Panc1 (cell line): Measurements from ENCODE around the gene VASP. TPM values are rescaled to one million over a fixed set of nuclear protein-coding genes. Genes with fewer than 3 reads are reported as not detected.

Source experiments
- ATAC-seq: fragments of 200-7000 bp; cut with Tn5 transposase; 2 replicates; pipeline ENCODE4 v1.9.1; 2020; ENCODE audit warnings: mild to moderate bottlenecking, moderate library complexity
- BruUV-seq: library from RNA; stranded (reverse); fragments of 400-500 nt; replicated peaks from 2 replicates; lab custom pipeline; 2021; lab: Mats Ljungman, UMichigan
- CTCF ChIA-PET: fragments of 300-600 bp; sonication (Branson Sonifier 250); formaldehyde crosslinking; loops from one replicate; lab custom pipeline; 2022; ENCODE audit warnings: antibody characterized with exemption; lab: Charles Lee
- POLR2A ChIA-PET: fragments of 300-600 bp; sonication (Branson Sonifier 250); formaldehyde crosslinking; loops from one replicate; lab custom pipeline; 2022; ENCODE audit warnings: antibody characterized with exemption; lab: Charles Lee
- DNase-seq: peaks from one replicate; pipeline ENCODE4 v3.0.0-alpha.2; 2010; ENCODE audit warnings: low read depth, low spot score
- H3K27ac ChIP-seq: 2 replicates; pipeline ENCODE4 v1.5.1; 2011; ENCODE audit warnings: mild to moderate bottlenecking, low read length, inconsistent platforms
- H3K27me3 ChIP-seq: fragments of 200-500 bp; sonication (Bioruptor generic); 2 replicates; pipeline ENCODE4 v1.6.0; 2014; ENCODE audit warnings: low read length, inconsistent platforms; ENCODE audit not compliant: control insufficient read depth, insufficient read depth
- H3K36me3 ChIP-seq: fragments of 200-500 bp; sonication (Bioruptor generic); 2 replicates; pipeline ENCODE4 v1.5.1; 2014; ENCODE audit warnings: inconsistent platforms, mild to moderate bottlenecking, low read length, moderate library complexity; ENCODE audit not compliant: control insufficient read depth, insufficient read depth
- H3K4me1 ChIP-seq: 2 replicates; pipeline ENCODE4 v1.5.1; 2011; ENCODE audit warnings: inconsistent platforms, mild to moderate bottlenecking, low read length, moderate library complexity; ENCODE audit not compliant: control insufficient read depth, insufficient read depth
- H3K4me3 ChIP-seq, 2 experiments: 2 replicates each; pipeline ENCODE4 v1.5.1; 2011 to 2012; ENCODE audit warnings: low read depth in 2 of 2, low read length in 2 of 2, mild to moderate bottlenecking in 2 of 2, inconsistent platforms in 1 of 2, moderate library complexity in 1 of 2
- H3K9me3 ChIP-seq: fragments of 200-500 bp; sonication (Bioruptor generic); 2 replicates; pipeline ENCODE4 v1.5.1; 2014; ENCODE audit warnings: low read depth, mild to moderate bottlenecking, inconsistent platforms, low read length, moderate library complexity; ENCODE audit not compliant: control insufficient read depth, insufficient read depth
- CTCF ChIP-seq: fragments of 450-650 bp; IDR thresholded peaks from 2 replicates; pipeline ENCODE4 v1.5.1; 2017; ENCODE audit warnings: mild to moderate bottlenecking
- POLR2AphosphoS5 ChIP-seq: IDR thresholded peaks from 2 replicates; pipeline ENCODE4 v1.6.1; 2012; ENCODE audit warnings: mild to moderate bottlenecking, low read depth, low read length, moderate library complexity
- REST ChIP-seq, 2 experiments: IDR thresholded peaks; 2 replicates each; pipeline ENCODE4 v1.6.1; 2011 to 2012; ENCODE audit warnings: low read depth in 2 of 2, control low read depth in 1 of 2, low read length in 1 of 2, mild to moderate bottlenecking in 1 of 2, moderate library complexity in 1 of 2; ENCODE audit not compliant: insufficient read depth in 1 of 2
- SIN3A ChIP-seq: IDR thresholded peaks from 2 replicates; pipeline ENCODE4 v1.6.1; 2012; ENCODE audit warnings: low read depth, mild to moderate bottlenecking, low read length, moderate library complexity, borderline replicate concordance; ENCODE audit not compliant: insufficient read depth
- TCF7L2 ChIP-seq: IDR thresholded peaks from 2 replicates; pipeline ENCODE4 v1.6.1; 2011; ENCODE audit warnings: mild to moderate bottlenecking, low read depth, low read length, inconsistent platforms
- in situ Hi-C: cut with HindIII; loops from 2 replicates; pipeline ENCODE4 v1.10.0; 2016; ENCODE audit warnings: low sequenced_read_pairs, low pct_unique_long_range_greater_than_20kb
- intact Hi-C: fragments of 100-400 bp; cut with micrococcal nuclease; formaldehyde crosslinking; loops from one replicate; pipeline ENCODE4 v1.10.0; 2022; ENCODE audit not compliant: unreplicated experiment
- total RNA-seq: library from RNA; stranded (reverse); gene quantifications from one replicate; pipeline ENCODE4 v1.2.1, GENCODE V29; 2021; ENCODE audit not compliant: unreplicated experiment

The VASP gene
- total RNA-seq, 1 experiment from 2014 or later: 101 TPM

GRCh38 chr19:45553464-45553863, 46.2 kb downstream of the VASP start:
- intact Hi-C loops: no loop called here
- no peak for ATAC-seq
- H3K27ac ChIP-seq: no peak overlapping the region
- no peaks in the 10 kb centered on the region for H3K4me1 ChIP-seq
- in situ Hi-C loops: no loop called here
- no peaks in the 10 kb centered on the region for H3K36me3 ChIP-seq
- no TSS peak for BruUV-seq
- no peak for DNase-seq
- no peaks in the 10 kb centered on the region for H3K27me3 ChIP-seq
- no peak overlapping the region for H3K4me3 ChIP-seq
- no peaks in the 10 kb centered on the region for H3K9me3 ChIP-seq
- TF ChIP-seq SIN3A: no peak
- TF ChIP-seq TCF7L2: no peak
- no peak for TF ChIP-seq POLR2AphosphoS5
- TF ChIP-seq REST (IDR thresholded peaks at IDR 0.05; ENCODE audit: insufficient read depth in 1 of 2, low read depth in 2 of 2, low read length in 1 of 2): no peak
- TF ChIP-seq CTCF: no peak
- ChIA-PET POLR2A (no interaction called here), CTCF (no interaction called here)

GRCh38 chr19:45554481-45554880, 47.2 kb downstream of the VASP start:
- Histone ChIP-seq H3K27me3 (no peaks in the 10 kb centered on the region), H3K4me3 (no peak overlapping the region), H3K27ac (no peak overlapping the region), H3K4me1 (no peaks in the 10 kb centered on the region), H3K9me3 (no peaks in the 10 kb centered on the region), H3K36me3 (no peaks in the 10 kb centered on the region)
- DNase-seq: no peak
- ATAC-seq: no peak
- in situ Hi-C loops (no loop called here), intact Hi-C loops (no loop called here)
- ChIA-PET CTCF (no interaction called here), POLR2A (no interaction called here)
- BruUV-seq: no TSS peak
- TF ChIP-seq SIN3A (no peak), POLR2AphosphoS5 (no peak), TCF7L2 (no peak), CTCF (no peak), REST (IDR thresholded peaks at IDR 0.05; ENCODE audit: insufficient read depth in 1 of 2, low read depth in 2 of 2, low read length in 1 of 2) (no peak)
